Measurements from ENCODE around the gene APBB2.

The APBB2 gene

DNA sequence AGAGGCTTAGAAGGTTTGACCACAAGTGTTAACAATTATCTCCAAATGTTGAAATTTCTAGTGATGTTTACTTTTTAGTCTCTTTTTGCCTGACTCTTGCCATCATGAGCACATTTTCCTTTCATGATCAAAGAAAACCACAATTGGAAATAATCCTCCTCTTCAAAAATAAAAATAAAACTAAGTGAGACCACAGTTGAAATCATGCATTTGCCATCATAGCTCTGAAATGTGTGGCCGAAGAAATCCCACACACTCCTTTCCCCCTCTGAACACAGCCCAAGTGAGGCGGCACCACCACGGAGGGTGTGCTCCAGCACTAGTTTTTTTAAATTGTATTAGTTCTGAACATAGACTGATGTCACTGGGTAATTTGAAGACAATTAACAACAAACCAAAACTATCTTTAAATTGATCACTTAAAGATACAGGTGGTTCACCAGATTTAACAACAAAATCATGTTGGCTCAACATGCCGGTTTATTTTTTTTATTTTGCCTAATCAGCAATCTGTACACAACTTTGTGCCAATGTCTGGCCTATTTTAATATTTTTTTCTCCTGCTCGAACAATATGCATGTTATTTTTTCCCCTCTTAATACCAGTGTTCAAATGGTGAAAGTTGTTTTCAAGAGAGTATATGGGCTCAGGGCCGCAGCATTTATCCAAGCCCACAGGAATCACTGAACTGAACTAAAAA lies 17.6 kb downstream of the APBB2 start:
- no peak for DNase-seq (ENCODE audit: low spot score)

DNA sequence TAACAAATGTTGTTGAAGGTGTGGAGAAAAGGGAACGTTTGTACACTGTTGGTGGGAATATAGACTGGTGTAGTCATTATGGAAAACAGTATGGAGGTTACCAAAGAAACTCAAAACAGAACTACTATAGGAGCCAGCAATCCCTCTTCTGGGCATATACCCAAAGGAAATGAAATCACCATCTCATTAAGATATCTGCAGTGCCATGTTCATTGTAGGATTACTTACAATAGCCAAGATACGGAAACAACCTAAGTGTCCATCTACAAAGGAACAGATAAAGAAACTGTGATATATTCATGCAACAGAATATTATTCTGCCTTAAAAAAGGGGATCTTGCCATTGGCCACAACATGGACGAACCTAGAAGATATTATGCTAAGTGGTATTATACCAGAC lies 22.2 kb downstream of the APBB2 start:
- no peak for DNase-seq (ENCODE audit: low spot score)

DNA sequence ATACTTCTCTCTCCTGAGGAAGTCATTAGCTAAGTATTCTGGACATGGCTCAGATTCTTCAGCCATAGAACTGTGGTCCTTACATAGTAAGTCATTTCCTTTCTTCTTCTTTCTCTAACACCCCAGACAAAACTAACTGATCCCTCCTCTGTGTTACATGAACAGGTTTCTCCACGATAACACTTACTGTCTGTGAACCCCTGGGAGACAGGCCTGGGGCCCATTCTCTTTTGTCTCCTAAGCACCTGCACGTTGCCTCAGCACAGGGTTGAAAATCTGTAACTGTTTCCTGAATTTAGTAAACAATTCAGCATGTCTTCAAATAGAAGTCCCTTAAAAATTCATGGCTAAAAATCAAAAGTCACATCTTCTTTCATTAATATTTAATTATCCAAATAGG lies 24.7 kb downstream of the APBB2 start:
- DNase-seq (ENCODE audit: low spot score): no peak

DNA sequence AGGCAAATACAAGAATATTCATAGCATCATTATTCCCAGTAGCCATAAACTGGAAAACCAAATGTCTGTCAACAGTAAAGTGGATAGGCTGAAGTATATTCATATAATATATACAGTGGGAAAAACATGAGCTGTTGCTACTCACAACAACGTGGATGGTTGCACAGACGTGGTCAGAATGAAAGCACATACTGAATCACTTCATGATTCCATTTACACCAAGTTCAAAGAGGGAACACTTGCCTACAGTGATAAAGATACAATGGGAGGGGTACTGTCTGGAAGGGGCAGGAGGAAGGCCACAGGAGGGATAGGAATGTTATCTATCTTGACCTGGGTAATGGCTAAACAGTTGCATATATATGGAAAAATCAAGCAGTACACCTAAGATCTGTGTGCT lies 25.3 kb downstream of the APBB2 start:
- DNase-seq (ENCODE audit: low spot score): no peak

DNA sequence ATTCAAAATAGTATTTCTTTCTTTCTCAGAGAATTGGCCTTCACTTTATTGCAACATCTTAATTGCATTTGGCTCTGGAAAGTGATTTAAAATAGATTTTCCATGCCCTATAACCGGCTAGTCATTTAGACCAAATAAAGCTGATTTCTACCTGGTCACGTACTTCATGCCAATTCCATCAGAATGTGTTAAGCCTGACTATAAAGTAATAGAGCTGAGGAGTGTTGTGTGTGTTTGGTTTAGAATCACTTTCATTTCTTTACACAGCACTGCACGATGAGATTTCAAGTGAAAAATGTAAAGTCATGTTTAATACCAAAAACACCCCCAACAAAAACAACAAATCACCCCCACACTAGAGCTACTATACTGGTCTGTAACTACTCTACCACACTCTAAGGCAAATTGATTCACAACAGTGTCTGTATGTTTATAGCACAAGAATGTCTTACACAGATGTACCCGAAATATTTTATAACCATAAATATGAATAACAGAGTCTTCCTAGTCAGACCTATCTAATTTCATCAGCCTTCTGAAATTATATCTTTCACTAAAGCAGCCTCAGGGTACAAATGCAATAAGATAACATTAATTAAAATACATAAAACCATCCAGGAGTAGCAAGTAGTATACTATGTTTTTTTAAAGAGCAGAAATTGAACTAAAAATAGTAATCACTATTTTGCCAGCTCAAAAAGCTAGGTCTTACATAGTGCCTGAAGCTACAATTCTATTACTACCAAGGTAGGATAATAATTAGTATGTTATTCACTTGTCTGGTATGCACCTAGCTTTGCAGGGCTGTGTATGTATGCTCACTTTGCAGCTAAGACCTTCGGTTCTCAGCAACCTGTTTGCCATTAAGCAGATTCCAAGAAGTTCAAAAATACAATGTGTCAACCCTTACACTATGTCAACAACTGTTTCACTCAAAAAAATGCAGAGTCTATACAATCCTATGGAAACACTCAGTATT lies 28.4 kb downstream of the APBB2 start:
- DNase-seq (ENCODE audit: low spot score): no peak

DNA sequence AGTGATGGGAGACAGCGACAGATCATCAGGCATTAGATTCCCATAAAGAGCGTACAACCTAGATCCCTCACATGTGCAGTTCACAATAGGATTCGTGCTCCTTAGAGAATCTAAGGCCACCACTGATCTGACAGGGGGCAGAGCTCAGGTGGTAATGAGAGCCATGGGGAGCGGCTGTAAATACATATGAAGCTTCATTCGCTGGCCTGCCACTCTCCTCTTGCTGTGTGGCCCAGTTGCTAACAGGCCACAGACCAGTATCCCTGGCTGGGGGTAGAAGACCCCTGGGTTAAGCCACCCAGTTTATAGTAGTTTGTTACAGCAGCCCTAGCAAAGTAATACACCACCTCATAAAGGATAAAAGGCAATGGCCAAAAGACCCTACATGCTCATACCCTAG lies 30.3 kb downstream of the APBB2 start:
- DNase-seq (ENCODE audit: low spot score): no peak

DNA sequence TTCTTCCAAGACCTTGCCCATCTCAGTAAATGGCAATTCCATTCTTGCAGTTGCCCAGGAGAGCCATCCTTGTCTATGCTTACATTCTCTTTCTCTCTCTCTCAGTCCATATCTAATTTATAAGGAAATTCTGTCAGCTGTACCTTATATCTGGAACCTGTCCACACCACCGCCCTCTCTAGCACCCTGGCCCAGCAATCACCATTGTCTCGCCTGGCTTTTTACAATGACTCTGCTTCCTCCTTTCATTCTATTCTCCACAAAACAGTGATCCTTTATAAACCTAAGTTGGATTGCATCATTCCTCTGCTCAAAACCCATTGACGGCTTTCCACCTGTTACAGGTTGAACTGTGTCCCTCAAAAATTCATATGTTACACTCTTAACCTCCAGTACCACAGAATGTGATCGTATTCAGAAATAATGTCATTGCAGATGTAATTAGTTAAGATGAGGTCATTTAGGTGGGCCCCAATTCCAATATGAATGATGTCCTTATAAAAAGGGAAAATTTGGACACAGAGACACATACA lies 31.3 kb downstream of the APBB2 start:
- no peak for DNase-seq (ENCODE audit: low spot score)

DNA sequence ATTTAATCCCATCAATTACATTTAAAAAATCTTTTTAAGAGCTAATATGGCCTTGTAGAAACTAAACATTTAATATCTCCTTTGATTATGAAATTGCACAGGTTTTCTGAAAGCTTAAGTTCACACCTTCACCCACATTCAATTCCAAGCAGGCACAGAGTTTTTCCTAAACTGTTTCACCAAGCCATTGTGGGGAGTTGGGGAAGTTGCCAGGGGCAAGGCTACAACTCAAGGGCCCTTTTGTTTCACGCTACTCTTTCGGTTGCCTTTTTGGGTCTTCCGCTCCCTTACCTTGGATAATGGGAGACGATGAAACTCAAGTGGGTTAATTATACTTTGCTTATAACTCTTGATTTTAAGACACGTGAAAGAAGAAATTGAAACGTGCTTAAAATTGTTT lies 33.3 kb downstream of the APBB2 start:
- DNase-seq (ENCODE audit: low spot score): no peak

DNA sequence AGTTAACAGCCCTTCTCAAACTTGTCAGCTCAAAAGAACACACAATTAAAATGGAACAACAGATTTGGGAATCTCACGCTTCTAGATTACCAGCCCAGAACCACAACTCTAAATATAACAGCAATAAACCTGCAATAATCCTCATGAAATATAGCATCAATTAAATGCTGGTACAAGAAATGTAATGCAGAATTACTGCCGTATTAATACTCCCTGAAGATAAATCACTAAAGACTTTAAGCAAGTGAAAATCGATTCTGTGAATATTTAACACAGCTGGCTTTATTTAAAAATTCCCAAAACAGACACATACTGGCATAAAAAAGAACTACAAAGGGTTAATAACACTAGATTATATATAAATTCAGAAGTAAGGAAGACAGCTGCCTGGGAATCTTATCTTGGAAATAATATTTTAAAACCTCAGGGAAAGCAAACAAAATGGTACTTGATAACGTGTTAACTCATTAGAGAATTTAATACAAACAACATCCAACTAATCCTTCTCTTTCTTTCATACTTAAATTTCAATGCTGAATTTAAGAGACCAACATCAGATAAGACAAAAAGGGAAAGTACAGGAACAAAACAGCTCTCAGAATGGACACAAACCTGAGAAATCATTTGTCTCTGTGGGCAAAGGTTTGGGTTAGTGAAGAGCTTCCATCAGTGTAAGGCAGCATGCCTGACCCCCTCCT lies 34.7 kb downstream of the APBB2 start:
- no peak for DNase-seq (ENCODE audit: low spot score)

DNA sequence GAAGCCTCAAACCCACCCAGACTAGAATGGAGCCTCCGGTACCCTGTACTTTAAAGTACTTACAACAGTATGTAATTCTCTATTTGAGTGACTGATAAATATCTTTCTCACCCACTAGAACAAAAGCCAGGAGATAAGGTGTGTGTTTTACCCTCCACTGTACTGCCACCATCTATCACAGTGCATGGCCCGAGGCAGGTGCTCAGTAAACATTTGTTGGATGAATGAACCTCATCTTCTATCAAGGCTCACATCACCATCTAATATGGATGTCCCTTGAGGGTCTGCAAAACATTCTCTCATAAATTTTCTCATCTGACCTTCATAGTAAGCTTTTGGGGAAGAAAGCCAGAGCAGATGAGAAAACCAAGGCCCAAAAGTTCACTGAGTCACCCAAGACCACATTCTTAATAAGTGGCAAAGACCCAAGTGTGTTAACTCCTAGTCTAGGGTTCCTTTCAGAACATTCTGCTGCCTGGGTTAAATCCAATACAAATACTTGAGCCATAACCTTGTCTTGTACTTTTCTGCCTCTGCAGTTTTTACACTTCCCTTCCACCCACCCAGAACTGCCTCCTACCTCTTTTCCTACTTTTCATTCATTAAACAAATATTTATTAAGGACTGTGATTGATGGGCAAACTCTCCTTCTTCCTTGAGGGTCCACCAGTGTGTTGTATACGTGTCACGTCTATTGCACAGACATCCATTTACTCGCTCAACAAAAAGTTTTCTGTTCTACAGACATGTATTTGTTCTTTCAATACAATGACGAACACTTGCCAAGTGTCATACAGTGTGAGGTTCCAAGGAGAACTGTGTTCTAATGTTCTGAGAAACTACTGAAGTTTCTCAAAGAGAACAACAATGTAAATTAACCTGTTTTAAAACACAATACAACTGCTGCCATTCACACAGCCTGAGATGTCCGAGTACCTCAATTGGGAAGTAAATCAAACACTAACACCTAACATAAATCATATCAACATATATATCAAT lies 35.7 kb downstream of the APBB2 start:
- DNase-seq (ENCODE audit: low spot score): no peak

DNA sequence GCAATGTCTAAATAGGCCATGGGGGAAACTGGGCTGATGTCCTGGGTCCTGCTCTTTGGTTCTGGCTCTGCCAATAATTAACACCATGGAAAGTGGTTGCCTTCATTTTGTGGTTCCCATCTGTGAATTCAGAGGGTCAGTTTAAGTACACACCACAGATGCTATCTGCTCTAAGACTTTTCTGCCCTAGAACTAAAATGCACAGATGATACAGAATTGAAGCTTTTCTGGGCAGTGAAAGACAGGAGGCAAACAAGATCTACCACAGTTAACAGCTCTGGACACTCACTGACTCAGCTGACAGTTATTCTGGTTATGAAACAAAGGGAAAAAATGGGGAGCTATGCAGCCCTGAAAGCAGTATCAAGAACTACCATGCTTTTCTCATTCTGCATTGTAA lies 37.3 kb downstream of the APBB2 start:
- DNase-seq (ENCODE audit: low spot score): no peak

DNA sequence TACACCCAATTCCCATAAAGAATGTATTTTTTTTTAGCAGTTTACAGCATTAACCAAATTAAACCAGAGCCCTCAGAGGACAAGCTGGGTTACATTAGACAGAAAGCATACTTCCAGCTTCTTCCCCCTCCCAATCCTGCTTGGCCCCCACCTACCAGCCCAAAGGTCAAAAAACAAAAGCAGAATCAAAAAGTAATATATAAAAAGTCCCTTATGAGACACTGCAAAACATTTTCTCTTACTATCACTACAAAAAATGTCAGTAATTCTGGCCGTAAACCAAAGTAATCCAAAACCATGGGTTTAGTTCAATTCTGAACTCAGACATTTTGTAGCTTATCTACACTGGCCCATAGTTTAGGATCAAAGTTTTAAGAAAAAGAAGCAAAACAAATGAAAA lies 38.0 kb downstream of the APBB2 start:
- DNase-seq (ENCODE audit: low spot score): no peak

DNA sequence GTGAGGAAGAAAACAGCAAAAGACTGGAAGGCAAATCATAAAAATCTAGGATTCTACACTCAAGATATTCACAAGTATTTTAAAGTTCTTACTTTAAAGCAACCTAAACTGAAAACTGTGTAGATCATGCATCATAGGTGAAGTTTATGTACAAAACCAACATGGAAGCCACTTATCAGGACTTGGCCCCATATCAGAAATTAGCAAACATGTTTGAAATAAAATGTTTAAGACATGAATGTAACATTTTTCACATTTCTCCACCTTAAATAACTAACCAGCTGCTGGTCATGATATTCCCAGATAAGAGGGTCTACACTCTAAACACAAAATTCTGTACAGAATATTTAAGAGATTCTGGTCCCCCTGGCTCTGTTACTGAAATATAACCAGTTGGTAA lies 38.5 kb downstream of the APBB2 start:
- no peak for DNase-seq (ENCODE audit: low spot score)

DNA sequence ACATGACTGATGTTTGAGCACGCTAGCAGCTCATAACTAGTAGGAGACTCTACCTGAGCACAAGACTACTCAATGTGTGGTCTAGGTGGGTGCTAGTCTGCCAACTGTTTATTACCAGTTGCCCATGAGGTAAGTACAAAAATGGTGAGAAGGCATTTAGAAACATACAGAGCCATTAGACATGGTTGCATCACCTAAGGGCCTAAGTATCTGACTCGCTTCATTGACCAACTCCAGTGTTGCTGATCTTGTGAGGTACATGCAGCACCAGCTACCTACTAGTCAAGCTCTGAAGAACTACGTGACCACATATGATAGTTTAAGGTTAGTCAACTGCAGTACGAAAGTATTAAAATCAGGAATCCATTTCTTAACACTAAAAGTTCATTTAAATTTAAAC lies 39.9 kb downstream of the APBB2 start:
- DNase-seq (ENCODE audit: low spot score): no peak

DNA sequence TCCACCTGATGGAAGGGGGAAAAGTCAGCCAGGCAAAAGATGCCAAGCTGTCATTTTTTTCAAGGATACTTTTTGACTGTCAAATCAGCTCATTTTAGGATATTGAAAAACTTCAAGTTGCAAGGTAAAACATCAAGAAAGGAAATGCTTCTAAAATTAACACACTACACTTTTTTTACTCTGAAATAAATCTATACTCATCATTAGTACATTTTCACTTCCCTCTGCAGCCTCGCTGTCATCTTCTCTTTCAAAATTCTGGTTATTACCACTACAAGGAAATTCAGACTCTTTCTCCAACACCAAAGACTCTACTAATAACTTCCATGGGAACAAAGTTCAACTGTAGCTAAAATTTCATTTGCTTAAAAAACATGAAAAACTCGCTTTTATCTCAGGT lies 41.6 kb downstream of the APBB2 start:
- DNase-seq (ENCODE audit: low spot score): no peak

DNA sequence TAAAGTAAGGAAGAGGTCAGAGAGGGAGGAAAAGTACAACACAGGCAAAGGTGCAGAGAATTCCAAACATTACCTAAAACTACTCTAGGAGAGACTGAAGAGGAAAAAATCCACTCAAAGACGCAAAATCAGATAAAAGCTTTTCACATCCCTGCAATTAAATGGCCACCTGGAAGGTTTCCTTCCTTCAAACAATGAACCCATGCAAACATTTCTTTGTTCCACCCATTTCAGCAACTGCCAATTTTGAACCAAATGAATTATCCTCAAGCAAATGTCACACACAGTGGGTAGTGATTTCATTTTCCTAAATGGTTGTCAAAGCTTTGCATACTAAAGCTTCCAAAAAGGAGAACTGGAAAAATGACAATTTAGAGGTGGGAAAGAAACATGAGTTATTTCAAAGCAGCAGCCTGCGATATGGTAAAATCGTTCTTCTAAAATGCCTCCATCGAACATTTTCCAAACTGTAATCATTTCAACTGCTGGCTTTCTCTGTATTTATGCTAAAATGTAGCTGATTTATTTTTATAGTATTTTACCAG lies 45.0 kb downstream of the APBB2 start:
- DNase-seq (ENCODE audit: low spot score): no peak

DNA sequence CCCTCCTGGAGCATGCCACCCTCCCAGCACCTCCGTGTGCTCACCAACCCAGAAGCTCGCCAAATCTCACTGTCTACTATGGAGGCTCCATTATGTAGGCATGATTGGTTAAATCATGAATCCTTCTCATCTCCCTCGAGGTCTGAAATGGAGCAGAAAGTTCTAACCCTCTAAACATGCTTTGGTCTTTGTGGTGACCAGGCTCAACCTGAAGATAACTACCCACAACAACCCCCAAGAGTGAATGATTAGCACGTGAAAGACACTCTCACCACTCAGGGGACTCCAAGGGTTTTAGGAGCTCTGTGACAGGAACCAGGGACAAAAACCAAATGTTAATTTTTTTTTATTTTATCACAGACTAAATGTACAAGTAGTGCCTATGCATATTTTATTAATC lies 47.2 kb downstream of the APBB2 start:
- DNase-seq (ENCODE audit: low spot score): no peak

DNA sequence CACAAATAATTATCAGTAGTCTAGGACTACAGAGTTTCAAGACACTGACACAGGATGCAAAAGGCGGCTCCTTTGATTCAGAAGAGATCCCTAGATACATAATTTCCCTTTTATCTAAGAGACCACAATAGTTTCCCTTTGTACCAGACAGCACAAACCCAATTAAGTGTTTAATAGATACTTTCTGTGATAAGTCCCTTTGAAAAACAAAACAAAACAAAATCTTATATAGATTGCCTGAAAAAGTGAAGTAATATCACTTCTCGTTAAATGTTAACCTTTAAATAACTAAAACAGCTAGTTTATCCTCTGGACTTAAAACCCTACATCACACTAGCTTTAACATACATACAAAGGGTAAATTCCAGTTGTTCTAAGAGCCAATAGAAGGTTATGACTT lies 49.9 kb downstream of the APBB2 start:
- no peak for DNase-seq (ENCODE audit: low spot score)

DNA sequence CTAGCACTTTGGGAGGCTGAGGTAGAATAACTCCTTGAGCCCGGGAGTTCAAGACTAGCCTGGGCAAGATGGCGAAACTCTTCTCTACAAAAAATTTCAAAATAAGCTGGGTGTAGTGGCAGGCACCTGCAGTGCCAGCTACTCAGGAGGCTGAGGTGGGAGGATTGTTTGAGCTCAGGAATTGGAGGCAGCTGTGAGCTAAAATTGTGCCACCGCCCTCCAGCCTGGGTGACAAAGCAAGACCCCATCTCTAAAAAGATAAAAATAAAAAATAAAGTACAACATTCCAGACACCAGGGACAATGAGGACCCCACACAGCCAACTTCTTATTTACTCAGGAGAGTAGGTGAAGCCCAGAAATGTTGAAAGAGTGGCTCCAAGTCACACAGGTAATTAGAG lies 53.0 kb downstream of the APBB2 start:
- no peak for DNase-seq (ENCODE audit: low spot score)

DNA sequence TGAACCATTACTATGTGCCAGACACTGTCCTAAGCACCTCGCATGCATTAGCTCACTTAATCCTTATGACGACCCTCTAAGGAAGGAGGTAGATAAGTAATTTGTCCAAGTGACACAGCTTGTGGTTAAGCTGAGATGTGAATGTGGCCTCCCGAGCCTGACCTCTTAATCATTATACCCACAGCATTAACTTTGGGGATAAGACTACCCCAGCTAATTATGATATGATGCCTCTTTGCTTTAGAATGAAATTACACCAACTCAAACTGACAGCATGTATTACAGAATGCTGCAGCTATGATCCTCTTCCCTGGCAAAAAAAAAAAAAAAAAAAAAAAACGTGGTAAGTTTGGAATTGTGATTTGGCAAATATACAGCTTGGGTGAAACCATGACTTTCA lies 53.5 kb downstream of the APBB2 start:
- no peak for DNase-seq (ENCODE audit: low spot score)
